ENCODE data around the gene RFT1. TPM values are rescaled to one million over a fixed set of nuclear protein-coding genes. Genes with fewer than 3 reads are reported as not detected.
A peak's percentile ranks its signal among the peaks of the same experiment; 100 is the strongest.

RFT1 gene, protein sequence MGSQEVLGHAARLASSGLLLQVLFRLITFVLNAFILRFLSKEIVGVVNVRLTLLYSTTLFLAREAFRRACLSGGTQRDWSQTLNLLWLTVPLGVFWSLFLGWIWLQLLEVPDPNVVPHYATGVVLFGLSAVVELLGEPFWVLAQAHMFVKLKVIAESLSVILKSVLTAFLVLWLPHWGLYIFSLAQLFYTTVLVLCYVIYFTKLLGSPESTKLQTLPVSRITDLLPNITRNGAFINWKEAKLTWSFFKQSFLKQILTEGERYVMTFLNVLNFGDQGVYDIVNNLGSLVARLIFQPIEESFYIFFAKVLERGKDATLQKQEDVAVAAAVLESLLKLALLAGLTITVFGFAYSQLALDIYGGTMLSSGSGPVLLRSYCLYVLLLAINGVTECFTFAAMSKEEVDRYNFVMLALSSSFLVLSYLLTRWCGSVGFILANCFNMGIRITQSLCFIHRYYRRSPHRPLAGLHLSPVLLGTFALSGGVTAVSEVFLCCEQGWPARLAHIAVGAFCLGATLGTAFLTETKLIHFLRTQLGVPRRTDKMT
- 22.1 TPM for polyA plus RNA-seq (2013, experiment 1 of 2; ENCODE audit: insufficient read length)
- 25.4 TPM for polyA plus RNA-seq (2013, experiment 2 of 2; ENCODE audit: insufficient read length)

DNA sequence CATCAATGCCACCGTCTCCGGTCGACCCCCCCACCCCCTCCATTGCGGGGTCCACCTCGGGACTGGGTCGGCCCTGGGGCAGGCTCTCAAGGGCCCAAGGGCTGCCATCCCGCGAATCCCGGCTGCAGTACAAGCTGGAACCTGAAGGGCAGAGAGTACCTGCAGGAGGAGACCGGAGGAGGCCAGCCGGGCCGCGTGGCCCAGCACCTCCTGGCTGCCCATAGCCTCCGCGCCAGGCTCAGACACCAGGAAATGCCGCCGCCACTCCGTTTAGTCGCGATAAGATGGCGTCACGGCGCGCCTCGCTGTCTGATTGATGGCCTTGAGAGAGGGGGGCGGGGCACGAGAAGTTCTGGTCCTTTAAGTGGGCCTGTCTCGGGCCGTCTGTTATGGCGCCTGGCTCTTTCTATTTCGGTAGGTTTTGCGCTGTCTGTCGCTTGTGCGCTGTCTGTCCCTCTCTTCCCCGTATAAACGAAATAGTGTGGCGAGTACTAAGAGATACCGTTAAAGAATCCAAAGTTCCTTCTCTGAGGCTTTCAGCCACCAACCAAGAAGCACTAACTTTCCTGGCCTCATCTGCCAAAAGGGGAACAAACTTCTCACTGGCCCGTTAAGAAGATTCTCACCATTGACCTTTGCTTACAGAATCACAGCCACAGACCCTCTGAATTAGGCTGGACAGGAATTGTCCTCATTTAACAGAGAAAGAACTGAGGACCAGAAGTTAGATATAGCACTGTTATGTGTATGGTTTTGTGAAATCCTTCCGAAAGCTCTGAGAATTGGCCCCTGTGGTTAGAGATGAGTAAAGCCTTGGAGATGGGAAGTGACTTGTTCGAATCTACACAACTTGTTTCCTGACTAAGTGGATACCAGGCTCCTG, at the start of gene RFT1:
TSS of gene RFT1 (minus strand) at position 257 of the 883 bp plus-strand sequence. CDS start at position 222, 35 bp downstream.
- DNase-seq, result peak; percentile 97

DNA sequence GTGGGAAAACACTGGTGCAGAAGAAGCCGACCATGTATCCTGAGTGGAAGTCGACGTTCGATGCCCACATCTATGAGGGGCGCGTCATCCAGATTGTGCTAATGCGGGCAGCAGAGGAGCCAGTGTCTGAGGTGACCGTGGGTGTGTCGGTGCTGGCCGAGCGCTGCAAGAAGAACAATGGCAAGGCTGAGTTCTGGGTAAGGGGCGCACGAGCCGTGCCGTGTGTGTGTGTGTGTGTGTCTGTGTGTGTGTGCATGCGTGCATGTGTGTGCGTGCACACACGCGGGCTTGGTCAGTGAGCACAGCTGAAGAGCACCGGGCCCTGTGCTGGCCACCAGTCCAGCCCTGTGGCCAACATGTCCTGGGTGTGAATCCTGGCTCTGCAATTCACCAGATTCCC, 49.3 kb upstream of the RFT1 start:
- DNase-seq, result no peak

DNA sequence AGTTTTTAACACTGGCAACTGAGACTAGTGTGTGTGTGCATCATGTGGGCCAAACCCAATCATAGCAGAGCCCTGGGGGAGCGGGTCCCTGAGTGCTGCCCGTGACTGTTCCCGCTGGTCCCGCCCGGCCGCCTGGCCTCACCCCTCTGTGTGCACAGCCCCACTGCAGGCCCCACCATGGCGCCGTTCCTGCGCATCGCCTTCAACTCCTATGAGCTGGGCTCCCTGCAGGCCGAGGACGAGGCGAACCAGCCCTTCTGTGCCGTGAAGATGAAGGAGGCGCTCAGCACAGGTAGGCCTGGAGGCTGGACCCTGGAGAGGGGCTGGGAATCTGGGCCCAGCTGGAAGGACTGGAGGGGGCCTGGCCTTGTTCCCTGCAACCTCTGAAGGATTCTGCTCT, 48.0 kb upstream of the RFT1 start:
- DNase-seq, result no peak

DNA sequence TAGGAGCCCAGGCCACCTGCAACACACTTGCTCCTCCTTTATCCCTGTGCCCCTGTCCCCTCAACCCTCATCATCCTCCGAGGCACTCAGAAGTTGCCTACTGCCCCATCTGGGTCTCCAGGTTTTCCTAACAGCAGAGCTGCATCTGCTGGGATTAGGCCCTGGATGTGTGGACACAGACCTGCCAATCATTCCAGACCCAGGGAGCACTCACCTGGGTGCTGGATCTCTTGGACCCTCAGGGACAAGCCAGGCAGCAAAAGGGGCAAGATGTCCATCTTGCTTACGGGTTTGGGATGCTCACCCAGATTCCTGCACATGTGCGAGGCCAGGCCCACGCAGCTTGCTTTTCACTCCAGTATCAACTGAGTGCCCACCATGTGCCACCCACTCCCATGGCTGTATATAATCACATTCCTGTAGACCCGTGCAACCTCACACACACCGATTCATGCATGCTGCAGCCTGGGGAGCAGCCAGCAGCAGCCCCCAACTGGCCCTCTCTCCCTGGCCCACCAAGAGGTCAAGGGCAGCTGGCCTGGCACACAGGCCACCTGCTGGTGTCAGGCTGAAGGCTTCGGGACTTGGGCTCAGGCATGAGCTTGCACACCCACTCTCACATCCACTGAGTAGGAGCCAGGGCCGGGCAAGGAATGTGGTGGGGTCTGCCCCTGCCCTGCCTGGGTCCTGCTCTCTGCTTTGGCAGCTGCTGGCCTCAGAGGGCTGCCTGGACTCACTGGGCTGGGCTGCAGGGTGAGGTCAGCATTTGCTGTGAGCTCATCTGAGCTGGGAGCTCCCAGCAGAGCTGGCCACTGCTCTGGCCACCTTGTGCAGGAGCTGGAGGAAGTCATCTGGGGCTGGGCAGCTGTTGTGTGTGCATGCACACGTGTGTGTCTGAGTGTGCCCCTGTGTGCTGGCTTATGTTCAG, 45.6 kb upstream of the RFT1 start:
- no peak for DNase-seq

DNA sequence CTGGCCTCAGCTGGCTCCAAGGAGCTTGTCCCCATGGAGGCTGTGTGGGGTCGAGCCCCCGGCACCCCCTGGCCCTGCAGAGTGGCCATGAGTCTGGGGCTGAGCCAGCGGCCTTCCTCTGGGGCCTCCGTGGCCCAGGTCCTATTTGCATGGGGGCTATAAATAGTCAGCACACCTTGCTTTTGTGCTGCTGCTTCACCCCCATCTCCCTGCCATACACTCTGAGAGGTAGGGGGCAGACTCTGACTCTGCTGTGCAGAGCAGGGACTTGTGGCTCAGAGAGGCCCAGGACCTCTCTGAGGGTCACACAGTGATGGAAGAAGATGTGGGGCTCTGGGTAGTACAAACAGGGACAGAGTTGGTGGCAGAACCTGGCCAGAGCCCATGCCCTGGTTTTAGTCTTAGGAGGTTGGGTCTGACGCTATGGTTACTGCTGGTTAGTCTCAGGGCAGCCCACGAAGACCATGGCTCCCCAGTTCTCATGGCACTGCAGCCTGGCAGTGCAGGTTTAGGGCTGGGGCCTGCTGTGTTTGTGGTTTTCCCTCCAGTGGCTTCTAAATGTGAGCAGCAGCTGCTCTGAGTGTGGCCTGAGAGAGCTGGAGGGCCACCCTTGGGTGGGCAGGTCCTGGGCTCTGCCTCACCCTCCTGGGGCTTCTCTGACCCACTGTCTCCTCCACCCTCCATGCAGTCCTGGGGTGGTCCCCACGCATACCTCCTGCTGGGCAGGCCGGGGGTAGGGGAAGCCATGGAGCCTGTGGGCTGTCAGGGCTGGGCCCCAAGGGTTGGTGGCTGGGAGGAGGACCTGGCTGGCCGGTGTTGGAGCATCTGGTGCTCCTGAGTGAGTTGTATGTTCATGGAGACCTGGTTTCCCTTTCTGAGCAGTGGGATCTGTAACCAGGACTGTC, 44.4 kb upstream of the RFT1 start:
- DNase-seq, result no peak

DNA sequence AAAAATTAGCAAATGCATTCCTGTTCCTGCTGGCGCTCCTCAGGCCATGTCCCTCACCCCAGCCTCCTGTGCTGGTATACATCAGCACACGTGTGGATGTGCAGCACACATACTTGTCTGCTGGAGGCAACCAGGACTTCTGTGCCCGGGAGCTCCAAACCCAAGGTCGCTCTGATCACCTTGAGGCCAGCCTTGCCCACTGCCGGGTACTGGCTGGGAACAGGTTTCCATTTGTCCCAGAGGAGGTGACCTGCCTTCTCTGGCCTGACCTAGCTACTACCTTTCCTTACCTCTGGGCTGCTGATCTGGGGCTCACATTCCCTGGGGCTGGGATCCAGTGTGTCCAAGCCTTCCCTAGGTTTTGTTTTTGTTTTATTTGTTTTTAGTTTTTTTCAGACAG, 42.9 kb upstream of the RFT1 start:
- DNase-seq, result no peak

DNA sequence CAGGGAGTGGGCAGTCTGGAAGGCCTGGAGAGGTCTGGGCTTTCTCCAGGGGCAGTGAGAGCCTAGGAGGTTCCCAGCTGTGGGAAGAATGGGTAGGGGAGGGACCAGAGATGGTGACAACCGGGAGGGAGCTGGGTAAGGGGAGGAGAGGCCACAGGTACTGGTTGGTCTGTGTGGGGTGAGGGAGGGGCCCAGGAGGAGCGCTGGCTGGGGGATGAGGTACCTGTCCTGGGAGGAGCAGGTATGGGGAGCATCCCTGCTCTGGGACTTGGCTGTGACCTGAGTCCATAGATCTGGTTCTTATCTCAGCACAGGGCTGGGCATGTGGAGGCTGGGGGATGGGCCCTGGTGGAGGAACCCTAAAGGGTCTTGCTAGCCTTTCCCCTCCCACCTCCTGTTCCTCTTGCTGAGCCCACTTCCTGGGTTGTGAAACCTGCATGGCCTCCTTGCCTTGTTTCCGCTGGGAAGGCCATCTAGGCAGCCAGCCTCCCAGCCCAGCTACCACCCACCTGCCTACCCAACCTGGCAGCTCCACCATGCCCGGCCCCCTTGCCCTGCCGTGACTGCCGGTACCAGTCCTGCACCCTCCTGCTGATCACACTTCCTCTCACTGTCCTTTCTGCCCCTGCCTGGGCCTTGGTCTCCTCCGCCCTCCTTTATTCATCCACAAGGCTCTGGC, 41.7 kb upstream of the RFT1 start:
- DNase-seq, result no peak

DNA sequence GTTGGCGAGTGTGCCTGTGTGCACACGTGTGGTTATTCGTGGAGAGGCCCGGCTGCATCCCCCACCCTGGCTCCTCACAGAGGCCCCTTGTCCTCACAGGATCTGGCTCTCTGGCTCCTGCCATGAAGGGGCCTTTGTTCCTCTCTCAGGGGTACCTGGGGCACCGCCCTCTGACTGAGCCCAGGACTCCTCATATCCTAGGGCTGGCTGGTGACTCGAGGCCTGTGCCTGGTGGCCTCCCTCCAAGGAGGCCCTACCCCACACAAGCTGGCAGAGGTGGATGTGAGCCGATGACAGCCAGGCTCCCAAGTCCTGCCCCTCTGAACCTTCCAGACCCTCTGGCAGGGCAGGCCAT, 40.8 kb upstream of the RFT1 start:
- no peak for DNase-seq

DNA sequence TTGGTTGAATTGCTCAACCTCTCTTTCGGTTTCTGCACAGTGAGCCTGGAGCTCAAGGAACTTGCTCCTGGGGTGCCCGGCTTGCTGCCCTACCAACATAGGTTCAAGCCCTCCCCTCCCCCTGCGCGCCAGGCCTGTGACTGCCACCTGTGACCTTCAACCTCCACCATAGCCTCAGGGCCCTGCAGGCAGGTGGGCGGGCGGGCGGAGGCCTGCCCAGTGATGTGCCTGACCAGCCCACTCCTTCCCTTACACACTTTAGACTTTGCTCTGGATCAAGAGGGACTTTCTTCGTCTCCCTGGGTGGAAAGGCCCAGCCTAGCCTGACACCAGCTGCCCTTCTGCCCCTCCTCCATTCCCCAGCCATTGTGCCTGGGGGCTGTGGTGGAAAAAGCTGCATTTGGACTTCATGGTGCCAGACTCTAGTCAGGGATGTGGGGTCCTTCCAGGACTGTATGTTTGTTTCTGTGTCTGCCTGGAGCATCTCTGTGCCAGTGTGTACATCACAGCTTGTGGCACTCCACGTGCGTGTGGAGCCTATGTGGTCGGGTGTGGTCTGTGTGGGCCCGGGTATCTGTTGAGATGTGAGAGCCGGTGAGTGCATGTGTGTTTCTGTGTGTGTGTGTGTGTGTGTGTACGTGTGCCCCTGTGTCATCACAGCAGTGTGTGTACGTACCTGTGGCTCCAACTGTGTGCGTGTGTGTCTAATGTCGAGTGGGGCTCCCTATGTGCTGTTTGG, 40.3 kb upstream of the RFT1 start:
- no peak for DNase-seq

DNA sequence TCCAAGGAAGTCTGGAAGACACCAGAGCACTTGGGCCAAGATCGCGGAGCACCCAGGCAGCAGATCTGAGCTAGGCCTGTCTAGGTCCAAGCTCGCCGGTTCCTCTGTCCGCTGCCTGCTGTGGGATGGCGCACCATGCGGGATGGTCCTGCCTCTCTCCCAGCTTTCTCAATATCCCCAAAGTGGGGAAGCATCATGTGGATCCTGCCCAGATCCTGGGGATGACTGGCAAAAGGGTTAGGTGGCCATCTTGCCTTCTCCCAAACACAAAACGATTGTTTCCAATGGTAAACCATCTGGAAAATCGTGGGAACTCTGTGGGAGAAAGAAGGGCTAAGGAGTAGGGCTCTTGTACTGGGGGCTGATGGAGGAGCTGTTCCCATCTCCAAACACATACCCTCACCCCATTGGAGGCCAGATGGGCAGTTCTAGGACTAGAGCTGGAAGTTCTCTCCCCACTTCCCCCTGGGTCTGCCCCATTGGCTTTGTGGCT, 39.6 kb upstream of the RFT1 start:
- no peak for DNase-seq

DNA sequence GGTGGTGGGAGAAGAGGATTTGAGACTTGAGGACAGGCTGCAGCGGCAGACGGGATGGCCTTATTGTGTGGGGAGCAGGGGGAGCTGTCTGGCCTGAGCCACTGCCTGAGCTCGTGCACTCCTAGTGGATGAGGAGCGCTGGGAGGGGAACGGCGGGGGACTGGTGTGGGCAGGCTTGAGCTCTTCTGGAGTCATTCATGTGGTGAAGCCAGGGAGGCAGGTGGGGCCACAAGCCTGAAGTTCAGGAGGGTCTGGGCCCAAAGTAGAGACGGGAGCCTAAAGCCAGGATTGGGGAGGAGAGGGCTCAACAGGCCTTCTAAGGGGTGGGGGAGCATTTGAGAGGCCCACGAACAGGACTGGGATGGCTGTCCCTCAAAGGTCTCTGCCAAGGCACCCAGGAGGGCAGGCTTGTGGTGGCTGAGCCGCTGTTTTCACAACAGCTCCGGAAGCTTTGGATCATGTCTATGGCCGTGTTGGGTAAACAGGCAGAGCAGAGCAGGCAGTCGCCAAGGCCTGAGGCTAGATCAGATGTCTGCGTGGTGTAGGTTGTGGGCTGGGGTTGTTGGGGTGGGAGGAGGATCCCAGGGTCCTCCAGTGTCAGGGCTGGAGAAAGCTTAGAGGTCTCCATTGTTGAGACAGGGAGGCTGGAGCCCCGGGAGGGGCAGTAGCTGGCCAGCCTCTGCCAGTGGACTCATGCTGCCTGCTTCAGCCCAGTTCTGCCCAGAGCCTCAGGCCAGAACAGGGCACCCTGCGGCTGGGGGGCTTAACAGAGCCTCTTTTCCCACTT, 39.0 kb upstream of the RFT1 start:
- no peak for DNase-seq

DNA sequence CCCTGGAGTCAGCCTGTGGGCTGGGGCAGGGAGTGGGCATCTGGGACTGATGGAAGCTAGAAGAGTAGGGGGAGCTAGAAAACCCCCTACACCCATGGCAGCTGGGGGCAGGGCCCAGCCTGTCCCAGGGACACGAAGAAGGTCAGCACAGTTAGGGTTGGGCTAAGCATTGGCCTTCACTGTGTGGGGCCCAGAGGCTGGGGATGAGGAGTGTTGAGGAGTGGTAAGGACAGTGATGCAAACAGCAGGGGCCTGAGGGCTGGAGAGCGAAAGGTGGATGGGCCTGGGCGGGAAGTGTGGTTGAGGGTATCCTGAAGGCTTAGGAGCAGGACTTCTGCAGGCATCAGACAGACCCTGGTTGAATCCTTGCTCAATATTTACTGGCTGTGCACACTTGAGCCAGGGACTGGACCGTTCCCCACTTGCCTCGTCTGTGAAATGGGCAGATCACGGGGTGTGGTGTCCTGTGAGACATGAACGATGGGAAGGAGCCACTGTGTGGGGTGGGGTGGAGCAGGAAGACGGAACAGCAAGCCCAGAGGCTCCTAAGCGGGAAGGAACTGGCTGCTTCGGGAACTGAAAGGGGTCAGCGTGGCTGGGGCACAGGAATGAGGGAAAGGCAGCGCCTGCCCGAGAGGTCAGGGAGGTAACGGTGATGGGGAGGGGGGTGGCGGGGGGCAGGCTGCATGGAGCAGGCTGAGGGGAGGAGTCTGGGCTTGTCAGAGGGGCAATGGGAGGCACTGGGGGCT, 38.1 kb upstream of the RFT1 start:
- DNase-seq, result no peak

DNA sequence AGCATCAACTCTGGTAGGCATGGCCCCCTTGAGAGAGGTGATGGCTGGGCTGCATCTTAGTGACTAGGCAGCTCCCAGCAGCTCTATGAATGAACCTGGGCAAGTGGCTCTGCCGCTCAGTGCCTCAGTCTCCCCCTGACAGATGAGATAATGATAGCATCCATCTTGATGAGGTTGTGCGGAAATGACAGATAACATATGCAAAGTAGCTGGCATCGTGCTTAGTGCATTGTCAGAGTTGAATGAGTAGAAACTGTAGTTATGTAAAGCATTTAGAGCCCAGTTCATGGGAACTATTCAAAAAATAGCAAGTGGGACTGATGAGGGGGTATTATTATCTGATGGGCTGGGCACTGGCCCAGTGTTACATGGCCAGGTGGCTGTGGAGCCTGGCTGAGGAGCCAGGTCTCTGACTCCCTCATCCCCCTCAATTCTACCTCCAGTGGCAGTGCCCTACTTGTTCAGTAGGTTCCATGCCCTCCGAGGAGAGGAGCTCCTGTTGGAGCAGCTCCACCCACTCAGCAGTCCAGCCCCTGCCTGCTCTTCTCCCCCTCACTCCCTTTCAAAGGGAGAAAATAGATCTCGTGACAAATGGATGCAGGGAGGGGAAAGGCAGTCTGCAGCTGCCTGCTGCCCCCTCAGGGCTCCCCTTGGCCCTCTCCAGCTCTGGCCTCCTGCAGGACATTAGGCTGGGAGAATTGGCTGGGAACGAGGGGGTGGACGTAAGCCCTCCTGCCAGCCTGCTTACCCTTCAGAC, 37.4 kb upstream of the RFT1 start:
- no peak for DNase-seq

DNA sequence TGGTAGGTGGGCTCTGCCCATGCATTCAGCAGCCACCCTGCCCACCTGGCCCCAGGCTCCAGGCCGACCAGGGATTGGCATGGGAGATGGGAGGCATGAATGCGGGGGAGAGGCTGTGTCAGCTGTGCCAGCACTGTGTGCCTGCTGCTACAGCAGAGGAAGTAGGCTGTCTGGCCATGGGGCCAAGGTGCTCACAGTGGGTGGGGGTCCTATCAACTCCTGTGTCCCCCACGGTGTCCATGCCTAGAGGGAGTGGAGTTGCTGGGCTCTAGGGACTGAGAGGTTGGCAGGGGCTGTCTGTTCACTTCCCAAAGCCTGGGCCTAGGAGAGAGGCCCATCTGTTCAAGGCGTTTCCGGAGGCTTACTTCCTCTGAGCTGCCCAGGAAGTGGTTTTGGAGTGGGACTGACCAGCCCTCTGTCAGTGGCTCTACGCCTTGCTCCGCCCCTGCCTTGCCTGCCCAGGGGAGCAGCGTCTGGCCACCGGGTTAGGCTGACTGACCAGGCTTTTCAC, 36.6 kb upstream of the RFT1 start:
- peak; percentile 12 for DNase-seq

DNA sequence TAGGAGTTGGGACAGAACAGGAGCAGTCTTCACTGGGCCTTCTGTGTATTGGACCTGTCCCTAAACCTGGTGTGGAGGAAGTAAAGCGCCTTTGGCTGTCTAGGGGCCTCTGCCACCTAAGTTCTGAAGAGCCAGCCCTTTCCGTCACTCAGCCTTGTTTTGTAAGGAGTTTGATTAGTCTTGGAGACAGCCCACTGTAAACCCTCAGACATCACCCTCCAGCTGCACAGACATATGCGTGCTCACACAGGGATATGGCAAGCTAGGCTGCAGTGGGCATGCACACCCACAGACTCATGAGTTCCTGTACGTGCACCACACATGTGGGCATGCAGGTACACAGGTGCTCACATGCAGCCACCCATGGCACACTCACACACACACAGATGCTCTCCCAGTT, 36.0 kb upstream of the RFT1 start:
- DNase-seq, result no peak

DNA sequence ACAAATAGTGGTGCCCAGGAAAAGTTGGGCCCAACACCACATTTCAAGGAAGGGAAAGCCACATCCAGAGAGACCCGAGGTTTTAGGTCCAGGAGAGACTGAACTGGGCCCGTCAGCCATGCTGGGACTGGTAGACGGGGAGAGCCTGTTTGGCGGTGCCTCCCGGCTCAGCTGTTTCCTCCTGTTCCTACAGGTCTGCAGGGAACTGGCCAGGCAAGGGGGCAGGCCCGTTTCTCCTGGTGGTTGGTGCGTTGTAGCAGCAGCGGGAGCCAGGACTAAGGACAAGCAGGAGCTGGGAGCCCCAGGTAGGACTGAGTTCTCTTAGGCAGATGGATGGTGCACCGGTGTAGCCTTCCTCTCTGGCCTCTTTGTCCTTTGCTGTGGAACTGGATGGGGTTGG, 34.7 kb upstream of the RFT1 start:
- DNase-seq, result no peak

Data from fibroblast of skin of scalp (primary cell).